Pancreas (tissue), 10 donors: ENCODE data around the gene FAM200B. TPM values are rescaled to one million over a fixed set of nuclear protein-coding genes. Genes with fewer than 3 reads are reported as not detected.

Experiments
- ATAC-seq, 4 donors: fragments of 200-7000 bp; cut with Tn5 transposase; one replicate each; pipeline versions ENCODE4 v1.8.0 to v1.9.1; 2020; ENCODE audit warnings: mild to moderate bottlenecking in 4 of 4, moderate library complexity in 4 of 4
- DNase-seq, 6 donors: peaks; one replicate each; pipeline ENCODE4 v3.0.0-alpha.2; 2020
- FAIRE-seq: peaks from 2 replicates; lab custom pipeline; 2012; peaks lifted over from hg19 to GRCh38; lab: Jason Lieb, UNC
- H3K27ac ChIP-seq, 4 donors: fragments of 200-600 bp; sonication (generic); 1 replicate in 3 of 4; 2 replicates in 1 of 4; pipeline versions ENCODE4 v1.5.0 to v1.8.0; 2020
- H3K27me3 ChIP-seq, 4 donors: fragments of 200-600 bp; one replicate each; pipeline ENCODE4 v1.8.0; 2021
- H3K36me3 ChIP-seq, 3 donors: fragments of 200-600 bp; sonication (generic) in 1 of 3; one replicate each; pipeline versions ENCODE4 v1.5.0 to v1.8.0; 2020 to 2021
- H3K4me1 ChIP-seq, 3 donors: fragments of 200-600 bp; one replicate each; pipeline ENCODE4 v1.8.0; 2021
- H3K4me3 ChIP-seq, 4 donors: fragments of 200-600 bp; sonication (generic) in 2 of 4; one replicate each; pipeline versions ENCODE4 v1.5.0 to v1.8.0; 2020 to 2021
- H3K9me3 ChIP-seq, 4 donors: fragments of 200-600 bp; one replicate each; pipeline ENCODE4 v1.8.0; 2021
- CTCF ChIP-seq, 4 donors: fragments of 200-600 bp; sonication (generic) in 3 of 4; IDR thresholded peaks; one replicate each; pipeline versions ENCODE4 v1.5.0 to v1.8.0; 2021; ENCODE audit warnings: antibody characterized with exemption in 4 of 4
- WGBS, 2 donors: extraction: QIAGEN DNeasy Blood & Tissue Kit; methylation state at CpG; one replicate each; pipeline ENCODE4 v1.1.7; 2013; 5-methylcytosine and 5-hydroxymethylcytosine counted together
- intact Hi-C, 3 donors: fragments of 100-400 bp; cut with DNase I; formaldehyde crosslinking; loops; one replicate each; pipeline versions ENCODE4 v1.11.1 to v1.14.2; 2022
- polyA plus RNA-seq, 2 donors: library from polyadenylated mRNA; stranded (reverse); fragments of 200-250 nt; gene quantifications; one replicate each; pipeline ENCODE4 v1.2.3, GENCODE V29; 2013
- total RNA-seq, 6 donors: library from RNA; stranded (reverse); fragmentation: NEBNext Ultra II Directional in 4 of 6; extraction: Animal tissue kit (Norgen Biotek cat#: 25700) in 4 of 6; gene quantifications; one replicate each; pipeline versions ENCODE4 v1.2.1 to v1.2.4, GENCODE V29; 2021 to 2023
- donor health status: healthy with polysubstance abuse.
- donor health status: DM: no; HTN: no; CAD: no; lungs with moderate emphysema.
- donor health status: DM: no; HTN: no; CAD: no.
- donor health status: control.
- donor health status: control.
- donor health status: Bipolar disorder and iron deficiency.
- donor health status: DM: yes; HTN: yes; CAD: no.
- donor health status: DM: no; HTN: no; CAD: no.
- donor health status: DM: no; HTN: no; CAD: no.
- donor health status: DM: yes; HTN: yes; CAD: no.

FAM200B gene
- total and polyA plus RNA-seq, 8 donors: 8.6 to 36.0 (median 14.5) TPM

- peak in 3 of 6 donors; percentile 9 to 28 (median 25) for DNase-seq
- peak; percentile 59 to 74 (median 68) for ATAC-seq
- intact Hi-C loops: loop anchor here in 1 of 3 donors (5.0 kb wide), 1 partner anchor 173 kb away; no protein-coding TSS in a partner anchor
- WGBS, 2 donors: 10 to 11% methylated on average over 5 of the region's 5 CpGs
- peak in 3 of 4 donors; percentile 45 to 53 (median 49) for TF ChIP-seq CTCF (IDR thresholded peaks at IDR 0.05)
- Histone ChIP-seq H3K4me3 (no peak overlapping the region), H3K36me3 (no peaks in the 10 kb centered on the region), H3K27me3 (no peaks in the 10 kb centered on the region), H3K27ac (no peak overlapping the region), H3K4me1 (peaks cover 24 to 44% (median 37%) of the 10 kb centered on the region in 3 donors), H3K9me3 (no peaks in the 10 kb centered on the region)
- peak; percentile 76 for FAIRE-seq
Observed at GRCh38 chr4:15649914-15650545, 31.6 kb upstream of the FAM200B start.

- no peak for ATAC-seq
- no peak overlapping the region for H3K4me3 ChIP-seq
- FAIRE-seq: no peak
- no peaks in the 10 kb centered on the region for H3K9me3 ChIP-seq
- H3K36me3 ChIP-seq: no peaks in the 10 kb centered on the region
- intact Hi-C loops: loop anchor here in 1 of 3 donors (5.0 kb wide), 1 partner anchor 174 kb away; no protein-coding TSS in a partner anchor
- peaks cover 21 to 51% (median 32%) of the 10 kb centered on the region in 3 donors for H3K4me1 ChIP-seq
- no peaks in the 10 kb centered on the region for H3K27me3 ChIP-seq
- peak overlapping the region in 2 of 4 donors; percentile 98 to 99 for H3K27ac ChIP-seq
- WGBS, 2 donors: 26 to 35% methylated on average over 2 of the region's 2 CpGs
- TF ChIP-seq CTCF (IDR thresholded peaks at IDR 0.05): no peak
- DNase-seq: no peak
Observed at GRCh38 chr4:15651676-15652075, 30.0 kb upstream of the FAM200B start.

GRCh38 chr4:15652191-15652590 is 29.4 kb upstream of the FAM200B start:
- Histone ChIP-seq H3K36me3 (no peaks in the 10 kb centered on the region), H3K27ac (peak overlapping the region in 2 of 4 donors; percentile 98 to 99), H3K9me3 (no peaks in the 10 kb centered on the region), H3K4me1 (peaks cover 21 to 51% (median 32%) of the 10 kb centered on the region in 3 donors), H3K27me3 (no peaks in the 10 kb centered on the region), H3K4me3 (peak overlapping the region in 1 of 4 donors; percentile 0)
- TF ChIP-seq CTCF (IDR thresholded peaks at IDR 0.05): no peak
- no peak for ATAC-seq
- FAIRE-seq: no peak
- intact Hi-C loops: loop anchor here in 1 of 3 donors (5.0 kb wide), 1 partner anchor 175 kb away; no protein-coding TSS in a partner anchor
- 62 to 83% methylated on average over 1 of the region's 1 CpG for WGBS, 2 donors
- DNase-seq: no peak

- TF ChIP-seq CTCF (IDR thresholded peaks at IDR 0.05): no peak
- ATAC-seq (no peak), DNase-seq (no peak), FAIRE-seq (no peak)
- whole genome bisulfite sequencing, 2 donors: 29 to 48% methylated on average over 4 of the region's 4 CpGs
- Histone ChIP-seq H3K9me3 (no peaks in the 10 kb centered on the region), H3K4me3 (peak overlapping the region in 2 of 4 donors; percentile 72 to 78), H3K36me3 (no peaks in the 10 kb centered on the region), H3K4me1 (peaks cover 21 to 51% (median 32%) of the 10 kb centered on the region in 3 donors), H3K27me3 (no peaks in the 10 kb centered on the region), H3K27ac (peak overlapping the region in 2 of 4 donors; percentile 98 to 99)
- intact Hi-C loops: loop anchor here in 1 of 3 donors (5.0 kb wide), 1 partner anchor 176 kb away; no protein-coding TSS in a partner anchor
Observed at GRCh38 chr4:15652841-15653240, 28.8 kb upstream of the FAM200B start.
